PC-9 (cell line): ENCODE data around the gene PRSS33. TPM values are rescaled to one million over a fixed set of nuclear protein-coding genes. Genes with fewer than 3 reads are reported as not detected.

Experiments used
- BruUV-seq: library from RNA; stranded (reverse); fragments of 400-500 nt; replicated peaks from 2 replicates; lab custom pipeline; 2021; lab: Mats Ljungman, UMichigan
- CTCF ChIA-PET: fragments of 300-600 bp; sonication (Branson Sonifier 250); formaldehyde crosslinking; loops from one replicate; lab custom pipeline; 2022; ENCODE audit warnings: antibody characterized with exemption; lab: Charles Lee
- POLR2A ChIA-PET: fragments of 300-600 bp; sonication (Branson Sonifier 250); formaldehyde crosslinking; loops from one replicate; lab custom pipeline; 2022; ENCODE audit warnings: antibody characterized with exemption; ENCODE audit not compliant: unreplicated experiment; lab: Charles Lee
- DNase-seq, 2 experiments: peaks; one replicate each; pipeline versions ENCODE4 v3.0.0 to v3.0.0-alpha.2; 2015 to 2022; ENCODE audit warnings: mixed read lengths in 1 of 2
- H2AFZ ChIP-seq: fragments of 200-600 bp; sonication (generic); 2 replicates; pipeline ENCODE4 v1.8.1; 2017; ENCODE audit warnings: antibody characterized with exemption
- H3F3A ChIP-seq: fragments of 200-600 bp; sonication (generic); 2 replicates; pipeline ENCODE4 v1.8.1; 2017; ENCODE audit warnings: antibody characterized with exemption, mild to moderate bottlenecking, low read depth; ENCODE audit not compliant: insufficient read depth
- H3K27ac ChIP-seq: fragments of 200-600 bp; sonication (generic); 2 replicates; pipeline ENCODE4 v1.6.1; 2016; ENCODE audit warnings: mixed run types
- H3K27me3 ChIP-seq: fragments of 200-600 bp; sonication (generic); 2 replicates; pipeline ENCODE4 v1.6.1; 2016; ENCODE audit warnings: low read depth, mixed run types; ENCODE audit not compliant: insufficient read depth
- H3K36me3 ChIP-seq: fragments of 200-600 bp; sonication (generic); 2 replicates; pipeline ENCODE4 v1.6.1; 2016; ENCODE audit warnings: low read depth, mixed run types
- H3K4me1 ChIP-seq: fragments of 200-600 bp; sonication (generic); replicated peaks from 2 replicates; pipeline ENCODE4 v1.6.1; 2016; ENCODE audit warnings: mixed run types; ENCODE audit not compliant: insufficient read depth
- H3K4me2 ChIP-seq: fragments of 200-600 bp; sonication (generic); 2 replicates; pipeline ENCODE4 v1.6.1; 2017; ENCODE audit warnings: mixed run types
- H3K4me3 ChIP-seq: fragments of 200-600 bp; sonication (generic); 2 replicates; pipeline ENCODE4 v1.6.1; 2016; ENCODE audit warnings: mixed run types
- H3K79me2 ChIP-seq: fragments of 200-600 bp; sonication (generic); 2 replicates; pipeline ENCODE4 v1.6.1; 2017; ENCODE audit warnings: low read depth, mixed run types
- H3K9me2 ChIP-seq: fragments of 200-600 bp; sonication (generic); 2 replicates; pipeline ENCODE4 v1.8.1; 2017; ENCODE audit warnings: mild to moderate bottlenecking; ENCODE audit not compliant: insufficient read depth
- H3K9me3 ChIP-seq: fragments of 200-600 bp; sonication (generic); 2 replicates; pipeline ENCODE4 v1.8.1; 2016; ENCODE audit warnings: low read depth; ENCODE audit not compliant: insufficient read depth
- H4K20me1 ChIP-seq: fragments of 200-600 bp; sonication (generic); 2 replicates; pipeline ENCODE4 v1.8.1; 2017; ENCODE audit not compliant: insufficient read depth
- CTCF ChIP-seq: fragments of 200-600 bp; sonication (generic); conservative IDR thresholded peaks from 2 replicates; pipeline ENCODE4 v1.6.1; 2017; ENCODE audit warnings: mixed run types, antibody characterized with exemption, mild to moderate bottlenecking, moderate library complexity
- EZH2 ChIP-seq: fragments of 200-600 bp; sonication (generic); IDR thresholded peaks from 2 replicates; pipeline ENCODE4 v1.8.0; 2017; ENCODE audit warnings: antibody characterized with exemption, low read depth
- intact Hi-C: fragments of 100-400 bp; cut with micrococcal nuclease; formaldehyde crosslinking; loops from one replicate; pipeline ENCODE4 v1.10.0; 2022; ENCODE audit not compliant: unreplicated experiment
- total RNA-seq: library from RNA; stranded (reverse); gene quantifications from 2 replicates; pipeline ENCODE4 v1.2.3, GENCODE V29; 2021

The PRSS33 gene
- total RNA-seq, 1 experiment from 2014 or later = 0.33 TPM

GRCh38 chr16:2737238-2737605 lies 50.1 kb downstream of the PRSS33 start:
- Histone ChIP-seq H3K27ac (no peak overlapping the region), H3K4me3 (no peak overlapping the region), H3K4me2 (no peak overlapping the region), H3K36me3 (no peaks in the 10 kb centered on the region), H3K27me3 (no peaks in the 10 kb centered on the region), H3K4me1 (no peaks in the 10 kb centered on the region), H3K9me2 (no peaks in the 10 kb centered on the region), H2AFZ (no peak overlapping the region), H3F3A (no peaks in the 10 kb centered on the region), H3K9me3 (no peaks in the 10 kb centered on the region), H3K79me2 (no peaks in the 10 kb centered on the region), H4K20me1 (no peaks in the 10 kb centered on the region)
- CTCF ChIA-PET = interaction anchor here (0.6 kb wide), 1 partner anchor 10 kb away, joined by 5 read pairs; no protein-coding TSS in a partner anchor
- DNase-seq = no peak
- BruUV-seq = no TSS peak
- TF ChIP-seq EZH2 (no peak), CTCF (no peak)
- POLR2A ChIA-PET = no interaction called here
- intact Hi-C loops = no loop called here

GRCh38 chr16:2736476-2737237 lies 50.7 kb downstream of the PRSS33 start:
- TF ChIP-seq CTCF = no peak
- no peak for TF ChIP-seq EZH2
- H3K9me2 ChIP-seq = no peaks in the 10 kb centered on the region
- no peaks in the 10 kb centered on the region for H3K4me1 ChIP-seq
- no peak overlapping the region for H3K4me2 ChIP-seq
- POLR2A ChIA-PET = interaction anchor here (0.6 kb wide), 1 partner anchor 21 kb away, joined by 6 read pairs; no protein-coding TSS in a partner anchor
- H3K27me3 ChIP-seq = no peaks in the 10 kb centered on the region
- intact Hi-C loops = no loop called here
- no peak overlapping the region for H3K27ac ChIP-seq
- no peak for DNase-seq
- H3K79me2 ChIP-seq = no peaks in the 10 kb centered on the region
- H3K9me3 ChIP-seq = no peaks in the 10 kb centered on the region
- H3K4me3 ChIP-seq = no peak overlapping the region
- H2AFZ ChIP-seq = no peak overlapping the region
- no peaks in the 10 kb centered on the region for H3K36me3 ChIP-seq
- H3F3A ChIP-seq = no peaks in the 10 kb centered on the region
- no TSS peak for BruUV-seq
- no peaks in the 10 kb centered on the region for H4K20me1 ChIP-seq
- CTCF ChIA-PET = no interaction called here

- no peak overlapping the region for H3K27ac ChIP-seq
- H3K36me3 ChIP-seq = no peaks in the 10 kb centered on the region
- CTCF ChIA-PET = no interaction called here
- no peaks in the 10 kb centered on the region for H3F3A ChIP-seq
- H4K20me1 ChIP-seq = no peaks in the 10 kb centered on the region
- H2AFZ ChIP-seq = no peak overlapping the region
- no peaks in the 10 kb centered on the region for H3K27me3 ChIP-seq
- no peaks in the 10 kb centered on the region for H3K79me2 ChIP-seq
- intact Hi-C loops = no loop called here
- DNase-seq = no peak
- BruUV-seq = no TSS peak
- H3K9me2 ChIP-seq = no peaks in the 10 kb centered on the region
- no peak overlapping the region for H3K4me2 ChIP-seq
- POLR2A ChIA-PET = no interaction called here
- no peak overlapping the region for H3K4me3 ChIP-seq
- no peaks in the 10 kb centered on the region for H3K9me3 ChIP-seq
- no peaks in the 10 kb centered on the region for H3K4me1 ChIP-seq
- TF ChIP-seq CTCF (no peak), EZH2 (no peak)
Measured at GRCh38 chr16:2734844-2735515, 52.4 kb downstream of the PRSS33 start.

Other genes starting within 250 kb of the PRSS33 start
- gene PDPK1, start 249.5 kb downstream of the PRSS33 start, total RNA-seq = 43.2 and 46.8 TPM in 2 replicates
- gene KCTD5, start 105.0 kb downstream of the PRSS33 start, total RNA-seq = 60.4 and 66.5 TPM in 2 replicates
- gene PRSS27, start 67.3 kb downstream of the PRSS33 start, total RNA-seq = 14.8 and 21.2 TPM in 2 replicates
- 679 and 746 TPM in 2 replicates for gene SRRM2, start 34.9 kb downstream of the PRSS33 start, total RNA-seq
- gene ELOB, start 10.3 kb downstream of the PRSS33 start, total RNA-seq = 259 and 401 TPM in 2 replicates
- not detected in 2 replicates for gene PRSS41, start 10.9 kb upstream of the PRSS33 start, total RNA-seq
- gene PRSS21, start 29.7 kb upstream of the PRSS33 start, total RNA-seq = 61.2 and 77.4 TPM in 2 replicates
- gene ZG16B, start 42.7 kb upstream of the PRSS33 start, total RNA-seq = 19.9 and 23.4 TPM in 2 replicates
- 98.2 and 99.7 TPM in 2 replicates for gene PRSS22, start 70.6 kb upstream of the PRSS33 start, total RNA-seq
- gene FLYWCH2, start 95.7 kb upstream of the PRSS33 start, total RNA-seq = 41.5 and 50.1 TPM in 2 replicates
- gene FLYWCH1, start 124.4 kb upstream of the PRSS33 start, total RNA-seq = 79.9 and 84.8 TPM in 2 replicates
- gene KREMEN2, start 176.7 kb upstream of the PRSS33 start, total RNA-seq = 8.4 and 16.2 TPM in 2 replicates
- gene PAQR4, start 181.8 kb upstream of the PRSS33 start, total RNA-seq = 33.6 and 40.7 TPM in 2 replicates
- gene PKMYT1, start 192.9 kb upstream of the PRSS33 start, total RNA-seq = 105 and 112 TPM in 2 replicates
- gene CLDN9, start 225.4 kb upstream of the PRSS33 start, total RNA-seq = 14.3 and 16.4 TPM in 2 replicates
- 0.26 and 0.38 TPM in 2 replicates for gene CLDN6, start 230.6 kb upstream of the PRSS33 start, total RNA-seq
- 226 and 242 TPM in 2 replicates for gene TNFRSF12A, start 232.8 kb upstream of the PRSS33 start, total RNA-seq
- 118 and 186 TPM in 2 replicates for gene HCFC1R1, start 236.4 kb upstream of the PRSS33 start, total RNA-seq
- gene THOC6, start 236.5 kb upstream of the PRSS33 start, total RNA-seq = 69.9 and 109 TPM in 2 replicates
- 57.9 and 68.7 TPM in 2 replicates for gene BICDL2, start 249.4 kb upstream of the PRSS33 start, total RNA-seq